GM23338 (cell line): ENCODE measurements around the gene OR10H1.
"Not testable (repeated sequence)": the region's sequence is repeated elsewhere in the genome, so short reads cannot be mapped to it uniquely, and the experiment has no call there.

Experiments used
- CTCF ChIP-seq, 2 experiments: fragments of 200-600 bp in 1 of 2; sonication (generic) in 1 of 2; conservative IDR thresholded peaks; 2 replicates each; pipeline versions ENCODE4 v1.5.1 to v1.6.1; 2016 to 2017; ENCODE audit warnings: antibody characterized with exemption in 2 of 2, low read depth in 2 of 2, mild to moderate bottlenecking in 2 of 2, moderate library complexity in 1 of 2
- EZH2 ChIP-seq: fragments of 200-600 bp; sonication (generic); IDR thresholded peaks from one replicate; pipeline ENCODE4 v1.8.0; 2017; ENCODE audit warnings: antibody characterized with exemption, mild to moderate bottlenecking, low read depth; ENCODE audit not compliant: unreplicated experiment
- JUNB ChIP-seq: IDR thresholded peaks from one replicate; pipeline ENCODE4 v1.6.1; 2016; ENCODE audit warnings: antibody characterized with exemption; ENCODE audit not compliant: unreplicated experiment

GRCh38 chr19:15774159-15774558 lies 41.3 kb downstream of the OR10H1 start:
- TF ChIP-seq CTCF (conservative IDR thresholded peaks at IDR 0.05; ENCODE audit: low read depth in 2 of 2); EZH2; JUNB: not testable (repeated sequence)
